Mesodermal cell (in vitro differentiated cells): Measurements from ENCODE around the gene EN1.

ENCODE experiments used
- H3K27ac ChIP-seq: 2 replicates; pipeline ENCODE4 v1.7.0; 2013; ENCODE audit warnings: mild to moderate bottlenecking, low read depth, low read length, moderate library complexity; ENCODE audit not compliant: severe bottlenecking
- H3K36me3 ChIP-seq: 2 replicates; pipeline ENCODE4 v1.7.1; 2013; ENCODE audit warnings: mild to moderate bottlenecking, low read length, moderate library complexity; ENCODE audit not compliant: control insufficient read depth, insufficient read depth
- H3K4me1 ChIP-seq: one replicate; pipeline ENCODE4 v1.7.1; 2013; ENCODE audit warnings: mild to moderate bottlenecking, low read length; ENCODE audit not compliant: insufficient read depth, control insufficient read depth, poor library complexity, severe bottlenecking
- H3K4me3 ChIP-seq: 2 replicates; pipeline ENCODE4 v1.7.0; 2013; ENCODE audit warnings: low read length, control low read depth, mild to moderate bottlenecking; ENCODE audit not compliant: insufficient read depth, poor library complexity, severe bottlenecking; ENCODE audit errors: extremely low read depth
- H3K9me3 ChIP-seq: 2 replicates; pipeline ENCODE4 v1.7.1; 2013; ENCODE audit warnings: mild to moderate bottlenecking, low read length, moderate library complexity; ENCODE audit not compliant: control insufficient read depth
- WGBS, 2 experiments: methylation state at CpG; one replicate each; pipeline ENCODE4 v1.1.5; 2013; ENCODE audit warnings: missing lambda C conversion rate in 2 of 2; ENCODE audit not compliant: insufficient coverage in 2 of 2; 5-methylcytosine and 5-hydroxymethylcytosine counted together

EN1 gene

DNA sequence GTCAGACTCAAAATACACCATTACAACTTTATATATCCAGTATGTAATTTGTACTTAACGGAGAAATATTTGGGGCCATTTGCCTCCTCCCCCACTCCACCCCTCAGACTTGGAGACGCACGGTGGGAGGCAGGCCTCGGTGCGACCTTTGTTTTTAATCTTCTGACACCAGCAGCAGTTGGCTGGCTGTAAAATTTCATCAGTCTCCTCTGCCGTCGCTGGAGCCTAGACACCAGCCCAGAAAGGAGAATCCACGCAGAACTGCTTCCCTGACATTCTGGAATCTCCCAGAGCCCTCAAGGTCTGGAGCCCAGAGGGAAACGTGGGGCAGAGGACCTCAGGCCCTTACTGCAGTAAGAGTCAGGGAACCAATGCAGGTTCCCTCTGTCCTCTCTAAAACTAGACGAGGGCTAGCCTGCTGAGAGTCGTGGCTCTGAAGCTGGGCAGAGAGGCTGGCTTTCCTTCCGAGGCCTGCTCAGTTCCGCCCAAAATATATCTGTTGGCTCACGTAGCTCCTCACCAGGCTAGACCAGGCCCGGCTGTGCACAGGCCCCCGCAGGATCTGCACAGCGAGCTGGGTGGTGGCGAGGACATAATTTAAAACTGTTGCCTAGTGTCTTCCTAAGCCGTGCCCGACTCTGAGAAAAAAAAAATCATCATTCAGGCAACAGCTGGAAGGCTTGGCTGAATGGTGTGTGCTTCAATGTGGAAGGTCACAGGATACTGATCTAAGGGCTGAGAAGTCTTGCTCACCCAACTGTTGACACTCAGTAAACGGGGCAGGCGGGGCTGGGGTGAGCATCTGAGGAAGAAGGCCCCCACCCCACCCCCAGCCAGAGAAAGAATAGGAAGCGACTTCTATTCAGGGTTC is 40.4 kb downstream of the EN1 start:
- 39 to 42% methylated on average over 19 of the region's 23 CpGs for WGBS, 2 experiments
- no peak overlapping the region for H3K4me3 ChIP-seq
- H3K9me3 ChIP-seq: no peaks in the 10 kb centered on the region
- no peak overlapping the region for H3K27ac ChIP-seq
- H3K36me3 ChIP-seq: no peaks in the 10 kb centered on the region
- H3K4me1 ChIP-seq: peaks cover 2% of the 10 kb centered on the region

DNA sequence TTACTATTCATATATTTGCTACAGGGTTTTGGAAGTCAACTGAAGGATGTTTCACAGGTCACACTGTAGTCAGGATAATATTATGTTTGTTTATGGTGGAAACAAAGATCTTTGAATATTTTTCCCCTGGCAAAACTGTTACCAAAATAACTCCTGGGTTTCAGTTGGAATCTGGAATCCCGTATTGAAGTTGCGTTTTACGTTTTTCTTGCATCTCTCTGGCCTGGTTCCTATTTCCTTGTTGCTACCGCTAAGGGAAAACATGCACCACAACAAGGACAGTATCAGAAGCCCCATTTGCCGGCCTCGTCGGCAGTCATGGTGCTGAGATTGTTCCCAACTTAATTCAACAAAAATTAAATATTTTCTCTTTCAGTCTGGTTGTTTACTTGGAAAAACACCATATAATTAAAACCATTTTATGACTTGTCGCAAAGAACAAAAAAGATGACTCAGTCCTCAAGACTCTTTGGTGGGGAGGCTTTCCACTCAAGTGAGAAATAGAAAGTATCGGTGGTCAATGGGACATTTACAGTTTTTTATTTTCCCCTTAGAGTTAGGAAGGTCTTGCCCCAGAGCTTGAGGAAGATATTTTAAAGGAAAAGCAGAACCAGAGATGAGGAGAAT is 42.3 kb downstream of the EN1 start:
- Histone ChIP-seq H3K4me1 (no peaks in the 10 kb centered on the region), H3K4me3 (no peak overlapping the region), H3K36me3 (no peaks in the 10 kb centered on the region), H3K9me3 (no peaks in the 10 kb centered on the region), H3K27ac (no peak overlapping the region)
- WGBS, 2 experiments: 86 to 98% methylated on average over 5 to 7 of the region's 9 CpGs

DNA sequence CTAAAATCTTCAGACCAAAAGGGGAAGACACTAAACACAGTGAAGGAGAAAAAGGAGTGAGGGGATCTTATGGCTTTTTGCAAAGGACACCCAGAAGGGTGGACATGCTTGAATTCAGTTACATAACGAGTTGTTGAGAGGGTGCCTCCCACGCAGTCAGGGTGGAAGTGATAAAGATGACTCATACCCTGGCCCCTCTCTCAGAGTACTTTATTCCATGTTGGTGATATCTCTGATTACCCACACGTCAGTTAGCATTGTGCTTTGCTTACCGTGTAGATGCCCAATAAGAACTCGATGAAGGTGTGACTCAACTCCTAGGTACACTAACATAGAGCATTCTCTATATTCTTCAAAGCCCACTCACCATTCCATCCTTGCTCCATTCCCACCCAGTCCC is 44.4 kb downstream of the EN1 start:
- no peaks in the 10 kb centered on the region for H3K4me1 ChIP-seq
- H3K27ac ChIP-seq: no peak overlapping the region
- 83 to 96% methylated on average over 4 to 5 of the region's 5 CpGs for WGBS, 2 experiments
- no peaks in the 10 kb centered on the region for H3K9me3 ChIP-seq
- H3K36me3 ChIP-seq: no peaks in the 10 kb centered on the region
- H3K4me3 ChIP-seq: no peak overlapping the region

DNA sequence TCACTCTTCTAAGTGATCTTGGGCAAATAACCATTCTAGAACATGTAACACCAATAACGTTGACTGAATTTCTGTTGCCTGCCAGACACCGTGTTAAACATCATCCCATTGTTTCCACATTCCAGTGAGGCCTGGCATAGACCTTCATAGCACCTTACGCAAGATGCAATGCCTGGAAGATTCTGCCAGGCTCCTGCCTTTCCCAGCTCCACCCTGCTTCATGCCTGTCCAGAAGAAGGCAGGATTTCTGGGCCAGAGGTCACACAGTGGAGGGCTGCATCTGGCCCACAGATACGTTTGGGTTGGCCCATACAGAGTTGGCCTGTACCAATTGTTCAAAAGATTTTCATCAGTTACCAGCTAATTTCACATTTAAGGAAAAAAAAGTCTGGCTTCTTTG is 46.3 kb downstream of the EN1 start:
- no peak overlapping the region for H3K4me3 ChIP-seq
- H3K36me3 ChIP-seq: no peaks in the 10 kb centered on the region
- 85 to 96% methylated on average over 4 of the region's 4 CpGs for WGBS, 2 experiments
- no peaks in the 10 kb centered on the region for H3K9me3 ChIP-seq
- no peaks in the 10 kb centered on the region for H3K4me1 ChIP-seq
- no peak overlapping the region for H3K27ac ChIP-seq

DNA sequence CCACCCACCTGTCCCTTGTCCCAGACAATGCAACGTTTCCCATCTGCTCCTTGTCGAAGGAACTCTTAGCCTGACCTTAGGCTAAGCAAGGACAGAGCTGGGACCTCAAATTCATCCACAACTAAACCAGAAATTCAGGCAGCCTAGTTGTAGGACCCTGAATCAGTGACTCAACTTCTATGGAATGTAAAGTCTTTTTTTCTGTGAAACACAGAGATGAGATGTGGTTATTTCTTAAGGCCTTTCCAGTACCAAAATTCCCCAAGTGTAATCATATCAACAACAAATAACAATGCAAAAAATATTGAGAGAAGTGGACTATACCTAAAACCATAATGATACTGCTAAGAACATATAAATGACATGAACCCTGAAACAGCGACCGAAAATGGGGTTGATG is 46.7 kb downstream of the EN1 start:
- H3K4me1 ChIP-seq: no peaks in the 10 kb centered on the region
- no peak overlapping the region for H3K27ac ChIP-seq
- no peaks in the 10 kb centered on the region for H3K9me3 ChIP-seq
- 80 to 90% methylated on average over 2 to 4 of the region's 4 CpGs for WGBS, 2 experiments
- no peak overlapping the region for H3K4me3 ChIP-seq
- no peaks in the 10 kb centered on the region for H3K36me3 ChIP-seq

DNA sequence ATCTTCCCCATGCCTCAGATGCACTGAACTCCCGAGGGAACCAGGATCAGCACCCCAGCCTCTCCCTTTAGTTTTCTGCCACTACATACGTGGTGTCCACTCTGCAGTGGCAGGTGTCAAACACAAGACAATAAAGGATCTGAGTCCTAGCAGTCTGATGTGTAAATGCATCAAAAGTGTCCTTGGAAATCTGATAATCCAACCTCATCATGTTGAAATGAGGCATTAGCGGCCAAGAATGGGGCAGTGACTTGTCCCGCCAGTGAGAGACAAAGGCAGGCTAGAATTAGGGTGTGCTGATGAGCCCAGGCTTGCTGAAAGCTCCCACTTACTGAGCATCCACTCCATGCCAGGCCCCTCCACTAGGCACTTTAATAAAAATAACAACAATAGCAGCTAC is 52.9 kb downstream of the EN1 start:
- 71 to 95% methylated on average over 3 to 4 of the region's 4 CpGs for WGBS, 2 experiments
- Histone ChIP-seq H3K36me3 (no peaks in the 10 kb centered on the region), H3K4me3 (no peak overlapping the region), H3K4me1 (no peaks in the 10 kb centered on the region), H3K27ac (no peak overlapping the region), H3K9me3 (no peaks in the 10 kb centered on the region)
